Neural cell (in vitro differentiated cells): ENCODE measurements around the gene FRAT2. TPM values are rescaled to one million over a fixed set of nuclear protein-coding genes. Genes with fewer than 3 reads are reported as not detected.

Experiments used
- H2AFZ ChIP-seq: fragments of 200-600, 300-800 bp; sonication (generic), shearing (Covaris generic); 2 replicates; pipeline ENCODE4 v1.6.0; 2014; ENCODE audit warnings: low read depth, mild to moderate bottlenecking, antibody characterized with exemption, low read length, moderate library complexity
- H3F3A ChIP-seq: fragments of 200-600 bp; shearing (Covaris generic); 2 replicates; pipeline ENCODE4 v1.6.1; 2016; ENCODE audit warnings: mild to moderate bottlenecking, moderate library complexity, mixed read lengths, antibody characterized with exemption, low read length; ENCODE audit not compliant: insufficient read depth, poor library complexity, severe bottlenecking
- H3K27ac ChIP-seq: fragments of 200-600, 300-800 bp; sonication (generic), shearing (Covaris generic); 2 replicates; pipeline ENCODE4 v1.5.1; 2014; ENCODE audit warnings: mild to moderate bottlenecking, low read length, moderate library complexity
- H3K27me3 ChIP-seq: fragments of 300-800, 200-600 bp; sonication (generic), shearing (Covaris generic); 2 replicates; pipeline ENCODE4 v1.6.0; 2014; ENCODE audit warnings: mild to moderate bottlenecking, low read depth, low read length, moderate library complexity; ENCODE audit not compliant: insufficient read depth
- H3K36me3 ChIP-seq: fragments of 300-800, 200-600 bp; sonication (generic), shearing (Covaris generic); 2 replicates; pipeline ENCODE4 v1.5.1; 2014; ENCODE audit warnings: mild to moderate bottlenecking, antibody characterized with exemption, low read length, moderate library complexity; ENCODE audit not compliant: insufficient read depth
- H3K4me2 ChIP-seq: fragments of 300-800, 200-600 bp; sonication (generic), shearing (Covaris generic); 2 replicates; pipeline ENCODE4 v1.6.0; 2014; ENCODE audit warnings: mild to moderate bottlenecking, low read length
- H3K4me3 ChIP-seq: fragments of 300-800, 200-600 bp; sonication (generic), shearing (Covaris generic); 2 replicates; pipeline ENCODE4 v1.5.1; 2014; ENCODE audit warnings: mild to moderate bottlenecking, low read length, moderate library complexity
- H3K79me2 ChIP-seq: fragments of 200-600 bp; shearing (Covaris generic); replicated peaks from 2 replicates; pipeline ENCODE4 v1.6.0; 2014; ENCODE audit warnings: mild to moderate bottlenecking, low read length, moderate library complexity; ENCODE audit not compliant: insufficient read depth
- H3K9ac ChIP-seq: fragments of 300-800, 200-600 bp; sonication (generic), shearing (Covaris generic); 2 replicates; pipeline ENCODE4 v1.6.1; 2016; ENCODE audit warnings: mild to moderate bottlenecking, low read length, mixed read lengths
- H3K9me2 ChIP-seq: fragments of 200-600 bp; shearing (Covaris generic); 2 replicates; pipeline ENCODE4 v1.6.1; 2016; ENCODE audit warnings: mild to moderate bottlenecking, low read length, mixed read lengths; ENCODE audit not compliant: insufficient read depth
- H3K9me3 ChIP-seq: fragments of 200-600, 300-800 bp; sonication (generic), shearing (Covaris generic); 2 replicates; pipeline ENCODE4 v1.6.1; 2016; ENCODE audit warnings: mild to moderate bottlenecking, mixed run types, low read length, moderate library complexity, mixed read lengths
- H4K20me1 ChIP-seq: fragments of 200-600 bp; shearing (Covaris generic); 2 replicates; pipeline ENCODE4 v1.6.1; 2016; ENCODE audit warnings: mild to moderate bottlenecking, mixed run types; ENCODE audit not compliant: insufficient read depth
- EP300 ChIP-seq: fragments of 450-650 bp; conservative IDR thresholded peaks from 2 replicates; pipeline ENCODE4 v1.6.1; 2014; ENCODE audit warnings: antibody characterized with exemption, mild to moderate bottlenecking, moderate library complexity; ENCODE audit not compliant: poor library complexity, severe bottlenecking
- EZH2 ChIP-seq: fragments of 200-600, 300-800 bp; shearing (Covaris generic), sonication (generic); IDR thresholded peaks from 2 replicates; pipeline ENCODE4 v1.6.1; 2014; ENCODE audit warnings: antibody characterized with exemption, low read length, borderline replicate concordance, mild to moderate bottlenecking; ENCODE audit not compliant: insufficient read depth, poor library complexity, severe bottlenecking
- MXI1 ChIP-seq: fragments of 450-650 bp; conservative IDR thresholded peaks from 2 replicates; pipeline ENCODE4 v1.6.1; 2014; ENCODE audit warnings: antibody characterized with exemption, mild to moderate bottlenecking; ENCODE audit not compliant: poor library complexity, severe bottlenecking
- POLR2AphosphoS5 ChIP-seq: IDR thresholded peaks from 2 replicates; pipeline ENCODE4 v1.6.1; 2012
- RAD21 ChIP-seq: fragments of 450-650 bp; conservative IDR thresholded peaks from 2 replicates; pipeline ENCODE4 v1.6.1; 2014; ENCODE audit warnings: antibody characterized with exemption, mild to moderate bottlenecking, moderate library complexity
- SMC3 ChIP-seq: fragments of 450-650 bp; conservative IDR thresholded peaks from 2 replicates; pipeline ENCODE4 v1.6.1; 2014; ENCODE audit warnings: antibody characterized with exemption, mild to moderate bottlenecking, moderate library complexity; ENCODE audit not compliant: poor library complexity
- TAF1 ChIP-seq: IDR thresholded peaks from 2 replicates; pipeline ENCODE4 v1.6.1; 2012; ENCODE audit warnings: low read depth
- polyA plus RNA-seq: library from polyadenylated mRNA; depleted of rRNA; stranded (reverse); fragments of >200 nt; gene quantifications from 2 replicates; pipeline ENCODE4 v1.2.3, GENCODE V29; 2014
- TF ChIP-seq, protein P1 (sequence below): IDR thresholded peaks from 2 replicates; pipeline ENCODE4 v1.6.1; 2012; ENCODE audit warnings: borderline replicate concordance
- TF ChIP-seq, protein P2 (sequence below): fragments of 450-650 bp; IDR thresholded peaks from 2 replicates; pipeline ENCODE4 v1.5.1; 2014; ENCODE audit warnings: antibody characterized with exemption, mild to moderate bottlenecking, moderate library complexity; ENCODE audit not compliant: poor library complexity, severe bottlenecking

The FRAT2 gene
- polyA plus RNA-seq, 1 donor from 2014 or later: 18.5 TPM

DNA sequence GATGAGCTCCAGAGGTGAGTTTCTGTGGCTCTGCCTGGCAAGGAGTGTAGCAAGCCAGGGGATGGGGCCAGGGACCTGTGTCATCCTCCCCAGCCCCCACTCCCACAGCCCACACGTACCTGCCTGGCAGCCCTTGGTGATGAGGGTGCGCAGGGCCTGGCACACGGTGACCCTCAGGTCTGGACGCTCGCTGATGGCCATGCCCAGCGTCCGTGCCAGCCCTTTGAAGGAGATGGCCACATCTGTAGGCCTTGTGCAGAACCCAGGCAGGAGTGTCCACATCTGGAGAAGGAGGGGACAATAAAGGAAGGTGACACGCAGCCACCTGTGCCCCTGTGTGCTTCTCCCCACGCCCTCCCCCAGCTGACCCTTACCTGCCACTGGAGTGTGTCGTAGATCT, 38.9 kb upstream of the FRAT2 start (continued):
- TF ChIP-seq SMC3: no peak

DNA sequence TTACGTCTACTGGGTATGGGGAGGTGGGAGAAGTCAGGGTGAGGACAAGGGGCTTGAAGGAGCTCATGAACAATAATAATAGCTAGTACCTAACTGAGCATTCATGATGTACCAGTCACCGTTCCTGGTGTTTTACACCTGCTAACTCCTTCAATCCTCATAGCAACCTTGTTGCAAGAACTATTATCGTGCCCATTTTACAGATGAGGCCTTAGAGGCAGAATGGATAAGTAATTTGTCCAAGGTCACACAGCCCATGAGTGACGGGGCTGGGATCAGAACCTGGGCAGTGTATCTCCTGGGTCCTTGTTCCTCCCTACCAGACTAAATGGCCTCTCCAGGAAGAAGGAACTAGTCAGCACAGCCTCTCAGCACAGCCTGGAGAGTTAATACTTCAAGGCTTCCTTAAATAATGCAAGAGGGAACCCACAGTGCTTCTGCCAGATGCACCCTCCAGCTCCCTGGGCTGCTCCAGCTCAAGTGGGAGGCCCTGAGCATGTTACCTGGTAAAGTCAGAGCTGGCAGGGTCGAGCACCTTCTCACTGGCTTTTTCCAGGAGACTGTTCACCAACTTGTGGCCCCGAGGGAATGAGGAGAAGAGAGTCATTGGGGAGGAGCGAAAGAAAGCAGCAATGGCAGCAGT, 37.8 kb upstream of the FRAT2 start:
- Histone ChIP-seq H2AFZ (no peak overlapping the region), H3K27ac (no peak overlapping the region), H3K36me3 (no peaks in the 10 kb centered on the region)

DNA sequence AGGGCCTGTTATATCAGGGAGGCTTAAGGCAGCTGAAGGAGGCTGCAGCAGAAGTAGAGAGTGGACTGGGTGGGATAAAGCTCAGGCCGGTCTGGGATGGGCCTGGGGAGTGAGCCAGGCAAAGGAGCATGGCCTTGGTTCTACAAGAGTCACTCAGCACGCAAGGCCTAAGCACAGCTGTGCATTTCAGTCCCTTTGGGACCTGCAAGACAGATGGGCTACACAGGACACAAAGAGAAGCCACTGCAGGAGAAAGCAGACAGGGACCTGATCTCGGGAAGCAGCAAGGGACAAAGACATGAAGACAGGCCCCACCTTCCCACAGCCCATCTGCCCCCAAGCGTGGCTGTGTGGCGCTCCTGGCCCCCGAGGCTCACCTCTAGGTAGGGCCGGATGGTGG, 37.2 kb upstream of the FRAT2 start:
- Histone ChIP-seq H2AFZ (no peak overlapping the region), H3K9me3 (no peaks in the 10 kb centered on the region), H3K36me3 (no peaks in the 10 kb centered on the region), H3K9ac (no peak overlapping the region), H3K9me2 (no peaks in the 10 kb centered on the region), H3K4me3 (no peak overlapping the region), H3K4me2 (no peak overlapping the region), H3F3A (no peaks in the 10 kb centered on the region), H4K20me1 (no peaks in the 10 kb centered on the region), H3K27ac (no peak overlapping the region), H3K79me2 (no peaks in the 10 kb centered on the region), H3K27me3 (no peaks in the 10 kb centered on the region)
- TF ChIP-seq POLR2AphosphoS5 (no peak), TAF1 (no peak), EZH2 (no peak), EP300 (no peak), RAD21 (no peak)
- TF ChIP-seq, protein P1, sequence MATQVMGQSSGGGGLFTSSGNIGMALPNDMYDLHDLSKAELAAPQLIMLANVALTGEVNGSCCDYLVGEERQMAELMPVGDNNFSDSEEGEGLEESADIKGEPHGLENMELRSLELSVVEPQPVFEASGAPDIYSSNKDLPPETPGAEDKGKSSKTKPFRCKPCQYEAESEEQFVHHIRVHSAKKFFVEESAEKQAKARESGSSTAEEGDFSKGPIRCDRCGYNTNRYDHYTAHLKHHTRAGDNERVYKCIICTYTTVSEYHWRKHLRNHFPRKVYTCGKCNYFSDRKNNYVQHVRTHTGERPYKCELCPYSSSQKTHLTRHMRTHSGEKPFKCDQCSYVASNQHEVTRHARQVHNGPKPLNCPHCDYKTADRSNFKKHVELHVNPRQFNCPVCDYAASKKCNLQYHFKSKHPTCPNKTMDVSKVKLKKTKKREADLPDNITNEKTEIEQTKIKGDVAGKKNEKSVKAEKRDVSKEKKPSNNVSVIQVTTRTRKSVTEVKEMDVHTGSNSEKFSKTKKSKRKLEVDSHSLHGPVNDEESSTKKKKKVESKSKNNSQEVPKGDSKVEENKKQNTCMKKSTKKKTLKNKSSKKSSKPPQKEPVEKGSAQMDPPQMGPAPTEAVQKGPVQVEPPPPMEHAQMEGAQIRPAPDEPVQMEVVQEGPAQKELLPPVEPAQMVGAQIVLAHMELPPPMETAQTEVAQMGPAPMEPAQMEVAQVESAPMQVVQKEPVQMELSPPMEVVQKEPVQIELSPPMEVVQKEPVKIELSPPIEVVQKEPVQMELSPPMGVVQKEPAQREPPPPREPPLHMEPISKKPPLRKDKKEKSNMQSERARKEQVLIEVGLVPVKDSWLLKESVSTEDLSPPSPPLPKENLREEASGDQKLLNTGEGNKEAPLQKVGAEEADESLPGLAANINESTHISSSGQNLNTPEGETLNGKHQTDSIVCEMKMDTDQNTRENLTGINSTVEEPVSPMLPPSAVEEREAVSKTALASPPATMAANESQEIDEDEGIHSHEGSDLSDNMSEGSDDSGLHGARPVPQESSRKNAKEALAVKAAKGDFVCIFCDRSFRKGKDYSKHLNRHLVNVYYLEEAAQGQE: no peak
- TF ChIP-seq, protein P2, sequence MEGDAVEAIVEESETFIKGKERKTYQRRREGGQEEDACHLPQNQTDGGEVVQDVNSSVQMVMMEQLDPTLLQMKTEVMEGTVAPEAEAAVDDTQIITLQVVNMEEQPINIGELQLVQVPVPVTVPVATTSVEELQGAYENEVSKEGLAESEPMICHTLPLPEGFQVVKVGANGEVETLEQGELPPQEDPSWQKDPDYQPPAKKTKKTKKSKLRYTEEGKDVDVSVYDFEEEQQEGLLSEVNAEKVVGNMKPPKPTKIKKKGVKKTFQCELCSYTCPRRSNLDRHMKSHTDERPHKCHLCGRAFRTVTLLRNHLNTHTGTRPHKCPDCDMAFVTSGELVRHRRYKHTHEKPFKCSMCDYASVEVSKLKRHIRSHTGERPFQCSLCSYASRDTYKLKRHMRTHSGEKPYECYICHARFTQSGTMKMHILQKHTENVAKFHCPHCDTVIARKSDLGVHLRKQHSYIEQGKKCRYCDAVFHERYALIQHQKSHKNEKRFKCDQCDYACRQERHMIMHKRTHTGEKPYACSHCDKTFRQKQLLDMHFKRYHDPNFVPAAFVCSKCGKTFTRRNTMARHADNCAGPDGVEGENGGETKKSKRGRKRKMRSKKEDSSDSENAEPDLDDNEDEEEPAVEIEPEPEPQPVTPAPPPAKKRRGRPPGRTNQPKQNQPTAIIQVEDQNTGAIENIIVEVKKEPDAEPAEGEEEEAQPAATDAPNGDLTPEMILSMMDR: no peak

More for the DNA sequence above, 37.8 kb upstream of the FRAT2 start:
- Histone ChIP-seq H4K20me1 (no peaks in the 10 kb centered on the region), H3K79me2 (no peaks in the 10 kb centered on the region), H3K9me2 (no peaks in the 10 kb centered on the region), H3K27me3 (no peaks in the 10 kb centered on the region), H3K9ac (no peak overlapping the region), H3F3A (no peaks in the 10 kb centered on the region), H3K4me3 (no peak overlapping the region), H3K4me2 (no peak overlapping the region), H3K9me3 (no peaks in the 10 kb centered on the region)
- TF ChIP-seq, protein P1: no peak
- TF ChIP-seq TAF1 (no peak), POLR2AphosphoS5 (no peak), RAD21 (no peak), EZH2 (no peak), EP300 (no peak), SMC3 (no peak), MXI1 (no peak)
- TF ChIP-seq, protein P2: no peak
